HG03442 (cell line): ENCODE data around the gene AMHR2.
A peak's percentile ranks its signal among the peaks of the same experiment; 100 is the strongest.

Experiments used
- ATAC-seq: cut with Tn5 transposase; IDR thresholded peaks from one replicate; pipeline ENCODE4 v1.9.1; 2021; ENCODE audit warnings: mild to moderate bottlenecking, moderate library complexity; ENCODE audit not compliant: unreplicated experiment

The AMHR2 gene

GRCh38 chr12:53452159-53453077 is 28.8 kb downstream of the AMHR2 start:
- ATAC-seq: peak; percentile 35

- no peak for ATAC-seq
Observed at GRCh38 chr12:53453953-53454640, 30.4 kb downstream of the AMHR2 start.

DNA sequence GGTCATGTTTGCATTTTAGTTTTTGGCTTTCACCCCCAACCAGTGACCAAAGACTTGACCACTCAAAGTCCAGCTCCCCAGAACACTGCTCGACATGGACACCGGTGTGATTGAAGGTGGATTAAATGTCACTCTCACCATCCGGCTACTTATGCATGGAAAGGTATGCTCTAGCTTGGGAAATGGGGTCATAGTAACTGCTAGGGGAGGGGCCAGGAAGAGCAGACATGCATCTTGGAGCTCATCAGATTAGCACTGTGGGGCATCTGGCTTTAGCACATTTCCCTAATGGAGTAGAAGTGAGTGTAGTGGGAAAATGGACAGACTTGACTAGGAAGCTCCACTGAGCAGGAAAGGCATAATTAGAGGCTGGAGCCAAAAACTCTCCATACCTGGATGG is 31.1 kb downstream of the AMHR2 start:
- ATAC-seq: no peak

GRCh38 chr12:53456654-53457366 is 33.2 kb downstream of the AMHR2 start:
- no peak for ATAC-seq

- no peak for ATAC-seq
Observed at GRCh38 chr12:53459097-53459496, 35.4 kb downstream of the AMHR2 start.

DNA sequence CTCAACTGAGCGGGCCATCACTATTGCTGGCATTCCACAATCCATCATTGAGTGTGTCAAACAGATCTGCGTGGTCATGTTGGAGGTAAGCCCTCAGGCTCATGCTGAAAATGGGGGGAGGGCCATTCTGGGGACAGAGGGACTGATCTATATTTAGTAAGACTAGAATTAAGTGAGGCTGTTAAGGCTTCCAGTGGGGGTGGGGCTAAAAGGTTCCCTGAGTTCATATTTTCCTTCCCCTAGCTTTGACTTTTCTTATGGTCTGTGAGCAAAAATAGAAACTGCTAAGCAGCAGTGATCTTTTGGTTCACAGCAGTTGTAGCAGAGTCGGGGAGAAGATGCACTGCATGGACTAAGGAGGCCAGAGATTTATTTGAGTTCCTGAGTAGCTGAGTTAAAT is 37.4 kb downstream of the AMHR2 start:
- no peak for ATAC-seq

DNA sequence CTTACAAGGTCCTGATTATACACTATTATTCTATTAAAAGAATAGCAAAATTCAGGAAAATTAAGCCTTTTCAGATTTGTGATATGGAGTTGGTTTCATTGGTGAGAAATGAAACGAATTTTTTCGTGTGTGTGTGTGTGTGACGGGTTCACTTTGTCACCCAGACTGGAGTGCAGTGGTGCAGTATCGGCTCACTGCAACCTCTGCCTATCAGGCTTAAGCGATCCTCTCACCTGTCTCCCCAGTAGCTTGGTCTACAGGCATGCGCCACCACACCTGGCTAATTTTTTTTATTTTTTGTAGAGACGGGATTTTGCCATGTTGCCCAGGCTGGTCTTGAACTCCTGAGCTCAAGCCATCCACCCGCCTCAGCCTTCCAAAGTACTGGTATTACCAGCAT is 37.9 kb downstream of the AMHR2 start:
- no peak for ATAC-seq

DNA sequence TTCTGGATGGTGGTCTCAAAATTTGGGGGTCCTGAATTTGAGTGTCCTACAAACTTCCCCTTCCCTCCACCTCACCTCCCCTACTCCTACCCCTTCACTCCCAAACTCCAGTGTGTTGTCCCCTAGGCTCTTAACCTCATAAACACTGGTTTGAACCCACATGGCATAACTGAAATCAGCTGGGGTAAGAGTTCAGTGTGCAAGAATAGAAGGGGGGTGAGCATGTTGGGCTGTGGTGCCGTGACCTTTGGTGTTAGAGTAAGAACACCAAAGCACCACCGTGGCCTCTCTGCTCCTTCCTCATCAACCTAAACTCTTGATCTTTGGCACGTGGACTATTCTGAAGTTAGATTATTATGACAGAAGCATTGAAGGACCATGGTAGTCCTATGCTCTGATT is 39.3 kb downstream of the AMHR2 start:
- ATAC-seq: no peak

- no peak for ATAC-seq
Observed at GRCh38 chr12:53463802-53464560, 40.3 kb downstream of the AMHR2 start.

DNA sequence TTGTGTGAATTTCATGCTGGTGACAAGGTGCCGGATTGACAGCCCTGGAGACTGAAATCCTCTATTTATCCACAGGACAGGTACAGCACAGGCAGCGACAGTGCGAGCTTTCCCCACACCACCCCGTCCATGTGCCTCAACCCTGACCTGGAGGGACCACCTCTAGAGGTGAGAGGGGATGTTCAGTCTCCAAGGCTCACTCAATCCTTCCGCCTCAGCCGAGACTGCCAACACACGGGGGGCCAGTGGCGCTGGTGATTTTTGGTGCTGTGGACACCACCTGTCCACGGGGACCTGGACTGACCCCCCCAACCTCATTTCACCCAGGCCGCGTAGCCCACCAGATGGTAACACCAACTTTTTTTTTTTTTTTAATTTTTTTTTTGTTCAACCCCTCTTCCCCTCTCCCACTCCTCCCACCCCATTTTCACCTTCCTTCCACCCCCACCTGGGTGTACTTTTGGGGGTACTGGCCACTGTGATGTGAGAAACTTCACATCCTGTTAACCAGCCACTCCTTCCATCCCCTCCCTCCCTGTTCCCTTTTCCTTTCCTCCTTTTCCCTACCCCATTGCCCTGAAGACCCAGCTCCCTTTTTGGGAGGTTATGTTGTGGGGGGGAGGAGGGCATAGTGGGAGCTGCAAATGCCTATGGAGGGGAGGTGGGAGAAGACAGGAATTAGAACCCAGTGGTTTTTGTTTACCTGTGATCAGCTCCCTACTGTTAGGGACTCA is 41.2 kb downstream of the AMHR2 start:
- no peak for ATAC-seq

- ATAC-seq: no peak
Observed at GRCh38 chr12:53465679-53466078, 42.0 kb downstream of the AMHR2 start.

- no peak for ATAC-seq
Observed at GRCh38 chr12:53466640-53467039, 43.0 kb downstream of the AMHR2 start.

DNA sequence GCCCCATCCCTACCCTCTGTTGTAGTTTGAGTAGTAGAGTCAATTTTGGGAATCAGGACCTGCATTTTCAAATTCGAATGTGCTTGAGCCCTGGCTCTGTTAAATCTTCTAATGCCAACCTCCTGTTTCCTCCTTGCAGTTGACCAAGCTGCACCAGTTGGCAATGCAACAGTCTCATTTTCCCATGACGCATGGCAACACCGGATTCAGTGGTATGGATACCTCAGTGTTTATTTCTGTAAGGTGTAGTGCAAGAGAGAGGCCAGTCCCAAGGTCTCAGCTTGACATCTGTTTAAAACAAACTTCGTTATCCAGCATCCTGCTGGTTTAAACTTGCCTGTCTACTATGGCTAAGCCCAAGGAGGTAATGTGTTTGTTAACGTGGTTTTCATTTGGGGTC is 43.4 kb downstream of the AMHR2 start:
- ATAC-seq: no peak

DNA sequence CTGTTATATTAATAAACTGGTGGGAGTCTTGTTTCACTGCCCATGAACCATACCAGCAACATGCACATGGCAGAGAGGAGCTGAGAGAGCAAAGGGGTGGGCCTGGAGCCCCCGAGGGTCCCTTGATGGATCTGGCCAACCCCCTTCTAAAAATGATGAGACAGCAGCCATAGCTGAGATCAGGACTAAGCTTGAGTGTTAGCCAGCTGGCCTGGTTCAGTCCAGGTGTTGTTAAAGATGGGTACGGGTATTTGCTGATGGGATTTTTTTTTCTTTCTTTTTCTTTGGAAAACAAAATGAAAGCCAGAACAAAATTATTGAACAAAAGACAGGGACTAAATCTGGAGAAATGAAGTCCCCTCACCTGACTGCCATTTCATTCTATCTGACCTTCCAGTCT is 44.2 kb downstream of the AMHR2 start:
- ATAC-seq: no peak

- ATAC-seq: no peak
Observed at GRCh38 chr12:53468282-53468681, 44.6 kb downstream of the AMHR2 start.

- ATAC-seq: no peak
Observed at GRCh38 chr12:53472056-53472582, 48.5 kb downstream of the AMHR2 start.

DNA sequence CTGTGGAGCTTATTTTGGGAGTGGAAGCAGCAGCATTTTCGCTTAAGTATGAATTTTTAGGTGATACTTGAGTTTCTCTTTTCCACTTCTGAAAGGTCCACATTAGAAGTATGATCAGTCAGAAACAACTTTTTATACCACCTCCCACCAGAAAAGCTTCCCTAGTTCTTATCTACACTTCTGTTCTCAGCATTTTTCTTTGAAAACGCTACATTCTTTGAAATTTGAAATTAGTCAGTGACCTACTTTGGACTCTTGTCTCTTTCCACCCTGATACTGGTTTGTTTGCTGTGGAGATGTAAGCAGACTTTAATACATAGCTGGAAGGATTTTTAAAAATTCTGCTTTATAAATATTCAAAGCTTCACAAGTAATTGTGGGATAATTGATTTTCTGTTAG is 50.4 kb downstream of the AMHR2 start:
- no peak for ATAC-seq

DNA sequence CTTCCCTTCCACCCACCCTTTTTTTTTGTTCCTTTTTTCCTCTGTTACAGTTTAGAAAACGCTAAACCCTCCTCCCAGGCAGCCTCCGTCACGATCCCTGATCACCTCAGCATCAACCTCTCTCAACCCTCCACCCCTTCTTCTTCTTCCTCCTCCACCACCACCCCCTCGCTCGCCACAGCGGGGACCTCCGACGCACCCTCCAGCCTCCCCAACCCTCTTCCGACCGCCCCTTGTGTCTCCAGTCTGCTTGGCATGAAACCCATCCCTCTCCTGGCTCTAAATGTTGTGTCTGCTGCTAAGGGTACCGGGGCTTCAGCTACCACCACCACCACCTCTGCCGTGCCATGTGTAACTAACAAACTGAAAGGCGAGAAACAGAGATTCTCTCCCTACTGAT is 51.2 kb downstream of the AMHR2 start:
- no peak for ATAC-seq

GRCh38 chr12:53476769-53477209 is 53.1 kb downstream of the AMHR2 start:
- no peak for ATAC-seq

- no peak for ATAC-seq
Observed at GRCh38 chr12:53478865-53479264, 55.2 kb downstream of the AMHR2 start.
